ENCODE results near the gene TGFB3.

Gene TGFB3

DNA sequence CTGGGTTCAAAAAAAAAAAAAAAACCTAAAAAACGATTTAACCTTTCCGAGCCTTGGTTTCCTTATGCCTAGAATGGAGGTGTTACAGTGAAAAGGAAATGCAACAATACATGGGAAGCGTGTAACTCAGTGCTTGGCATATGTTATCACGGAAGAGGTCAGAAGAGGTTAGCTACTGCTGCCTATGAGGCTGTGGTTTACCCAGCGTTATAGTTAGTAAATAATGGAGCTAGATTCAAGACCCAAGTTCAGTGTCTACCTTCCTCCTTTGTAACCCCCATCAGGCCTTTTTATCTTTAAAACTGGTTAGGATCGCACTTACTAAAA is 4.6 kb upstream of the TGFB3 start:
- DNase-seq = no peak

DNA sequence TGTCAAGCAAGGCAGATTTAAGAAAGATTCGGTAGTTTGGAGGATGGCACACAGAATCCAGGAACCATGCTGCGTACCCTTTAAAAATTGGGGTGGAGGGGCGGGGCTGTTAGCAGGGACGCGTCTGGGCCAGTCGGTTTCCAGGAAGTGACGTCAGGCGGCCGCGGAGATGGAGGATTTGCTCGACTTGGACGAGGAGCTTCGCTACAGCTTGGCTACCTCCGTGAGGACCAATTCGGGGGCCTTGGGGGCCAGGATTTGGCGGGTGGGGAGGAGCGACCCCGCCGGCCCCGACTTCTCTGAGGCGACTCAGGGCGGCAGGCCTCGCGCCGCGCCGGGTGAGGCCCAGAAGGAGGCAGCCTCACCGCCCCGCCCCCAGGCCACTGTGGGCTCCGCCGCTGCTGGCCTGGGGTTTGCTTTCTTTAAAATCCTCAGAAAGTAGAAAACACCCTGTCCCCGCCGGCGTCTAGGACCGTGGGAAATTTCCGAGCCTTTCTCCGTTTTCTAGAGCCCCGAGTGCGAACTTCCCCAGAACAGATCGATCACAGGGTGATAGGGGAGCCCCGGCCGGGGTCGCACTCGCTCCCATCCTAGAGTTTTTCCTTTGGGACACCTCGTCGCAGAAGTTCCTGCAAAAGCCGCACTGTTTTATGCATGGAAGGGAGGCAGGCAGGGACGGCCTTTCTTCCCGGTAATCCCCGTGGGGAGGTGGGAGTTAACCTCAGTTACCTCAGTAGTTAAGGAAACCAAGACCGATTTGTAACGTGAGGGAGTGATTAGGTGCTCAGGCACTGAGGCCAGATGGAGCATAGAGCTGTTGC is 4.0 kb upstream of the TGFB3 start, which contains the start of gene IFT43:
TSS of gene IFT43 (plus strand) at position 146 of the 821 bp plus-strand sequence. CDS start at position 170, 24 bp downstream.
- DNase-seq = peak; percentile 58

DNA sequence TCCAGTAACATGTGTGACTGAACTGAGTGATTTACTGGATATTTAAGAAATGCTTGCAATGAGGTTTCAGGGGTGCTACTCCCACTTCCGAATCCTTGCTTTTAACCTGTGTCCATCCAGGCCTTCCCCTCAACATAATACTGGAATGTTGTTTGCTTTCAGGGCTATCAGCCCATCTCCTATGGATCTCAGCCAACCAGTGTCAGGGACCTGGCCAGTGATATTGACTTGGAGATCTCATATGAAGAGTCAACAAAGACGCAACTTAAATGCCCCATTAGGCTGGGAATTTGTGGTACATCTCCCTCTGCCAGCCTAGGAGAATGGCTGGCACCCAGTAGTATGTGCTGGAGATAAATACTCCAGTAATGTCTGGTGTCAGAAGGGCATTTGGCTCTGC is 2.9 kb upstream of the TGFB3 start:
- DNase-seq = no peak

DNA sequence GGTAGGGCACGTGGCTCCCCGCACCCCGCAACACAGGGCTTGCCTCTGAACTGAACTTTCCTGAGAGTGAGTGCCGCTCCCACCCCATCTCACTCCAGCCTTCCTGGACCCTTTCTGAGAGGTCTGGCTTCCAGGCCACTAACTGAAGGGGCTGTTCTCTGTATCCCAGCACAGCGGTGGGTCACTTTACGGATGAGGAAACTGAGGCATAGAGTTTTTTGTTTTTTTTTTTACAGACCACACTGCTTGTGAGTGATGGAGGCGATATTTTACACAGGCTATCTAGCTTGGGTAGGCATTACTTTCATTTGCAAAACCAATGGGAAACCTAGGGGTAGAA is 1.2 kb upstream of the TGFB3 start:
- DNase-seq = no peak

DNA sequence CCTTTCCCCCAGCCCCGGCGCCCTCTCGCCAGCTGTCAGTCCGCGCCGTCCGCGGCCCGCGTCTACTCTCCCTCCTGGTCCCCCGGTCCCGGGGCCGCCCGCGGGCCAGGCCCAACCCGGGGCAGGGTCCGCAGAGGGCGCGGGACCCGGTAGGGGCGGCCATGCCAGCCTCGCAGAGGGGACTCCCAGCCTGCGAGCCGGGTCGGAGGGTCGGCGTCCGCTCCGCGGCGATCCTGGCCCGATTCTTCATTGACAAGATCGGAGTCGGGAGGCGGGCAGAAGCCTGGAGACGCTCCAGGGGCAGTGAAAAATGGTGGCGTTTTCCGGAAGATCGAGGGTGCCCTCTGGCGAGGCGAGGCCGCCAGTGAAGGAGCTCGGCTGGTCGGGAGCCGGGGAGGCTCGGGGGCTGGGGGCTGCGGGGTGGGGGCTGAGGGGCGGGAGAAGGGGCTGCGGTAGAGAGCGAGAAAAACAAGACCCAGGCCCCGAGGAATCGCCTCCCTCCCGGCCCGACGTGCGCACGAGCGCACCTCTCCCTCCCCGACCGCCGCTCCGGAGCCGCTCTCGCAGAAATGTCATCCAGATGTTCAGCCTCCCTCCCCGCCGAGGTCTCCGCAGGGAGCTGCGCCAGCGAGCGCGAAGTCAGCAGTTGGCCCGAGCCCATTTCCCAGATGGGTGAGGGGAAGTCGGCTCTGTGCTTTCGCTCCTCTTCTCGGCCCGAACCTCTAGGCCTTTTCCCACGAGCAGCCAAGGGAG is 647 bp upstream of the TGFB3 start:
- DNase-seq = peak; percentile 23

DNA sequence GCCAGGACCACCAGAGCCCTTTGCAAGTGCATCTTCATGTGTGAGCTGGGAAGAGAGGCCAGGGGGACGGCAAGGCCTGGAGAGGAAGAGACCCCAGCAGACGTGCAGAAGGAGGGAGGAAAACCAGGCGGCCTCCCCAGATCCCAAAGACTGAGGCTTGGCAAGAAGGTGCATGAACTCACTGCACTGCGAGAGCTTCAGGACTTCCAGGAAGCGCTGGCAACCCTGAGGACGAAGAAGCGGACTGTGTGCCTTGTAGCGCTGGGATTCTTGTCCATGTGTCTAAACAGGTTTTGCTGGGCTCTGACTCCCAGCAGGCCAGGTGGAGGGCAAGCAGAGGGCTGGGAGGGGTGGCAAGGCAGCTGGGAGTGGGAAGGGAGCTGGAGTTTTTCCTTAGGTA is 939 bp downstream of the TGFB3 start:
- no peak for DNase-seq

DNA sequence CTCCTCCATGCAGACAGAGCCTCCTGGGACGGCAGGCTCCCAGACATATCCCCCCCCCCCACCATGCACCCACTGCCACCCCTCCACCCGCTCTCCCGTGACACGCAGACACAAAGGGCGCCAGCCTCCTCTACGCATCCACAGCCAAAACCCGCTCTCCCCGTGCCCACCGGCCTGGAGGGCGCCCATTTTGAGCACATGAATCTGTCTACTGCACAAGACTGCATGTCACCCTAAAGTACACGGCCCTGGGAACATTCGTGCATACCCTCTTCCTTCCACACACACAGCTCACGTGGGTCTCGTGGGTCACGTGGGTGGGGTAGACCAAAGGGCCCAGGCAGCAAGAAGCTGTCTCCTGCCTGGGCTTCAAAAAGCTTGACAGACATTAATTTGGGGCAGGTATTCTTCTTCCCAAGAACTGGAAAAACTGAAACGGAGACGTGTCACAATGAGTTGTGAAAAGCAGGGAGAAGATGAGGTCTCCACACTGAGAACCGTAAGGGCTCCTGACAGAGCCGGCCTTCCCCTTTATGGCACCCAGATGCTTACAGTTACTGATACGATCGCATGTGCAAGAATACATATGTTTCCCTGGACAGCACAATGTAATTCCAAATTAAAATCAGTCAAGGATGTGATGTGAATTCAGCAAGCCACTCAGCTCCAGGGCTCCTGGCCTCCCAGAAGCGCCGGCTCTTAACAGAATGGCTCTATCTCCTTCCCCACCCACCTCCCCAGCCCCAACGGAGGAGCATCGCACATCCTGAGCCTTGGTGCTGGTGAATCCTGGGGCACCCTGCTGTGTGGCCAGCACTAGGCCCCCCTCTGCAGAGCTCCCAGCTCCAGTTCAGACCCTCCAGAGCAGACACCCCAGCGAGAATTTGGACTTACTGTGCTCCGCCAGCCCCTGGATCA is 1.9 kb downstream of the TGFB3 start:
- no peak for DNase-seq

DNA sequence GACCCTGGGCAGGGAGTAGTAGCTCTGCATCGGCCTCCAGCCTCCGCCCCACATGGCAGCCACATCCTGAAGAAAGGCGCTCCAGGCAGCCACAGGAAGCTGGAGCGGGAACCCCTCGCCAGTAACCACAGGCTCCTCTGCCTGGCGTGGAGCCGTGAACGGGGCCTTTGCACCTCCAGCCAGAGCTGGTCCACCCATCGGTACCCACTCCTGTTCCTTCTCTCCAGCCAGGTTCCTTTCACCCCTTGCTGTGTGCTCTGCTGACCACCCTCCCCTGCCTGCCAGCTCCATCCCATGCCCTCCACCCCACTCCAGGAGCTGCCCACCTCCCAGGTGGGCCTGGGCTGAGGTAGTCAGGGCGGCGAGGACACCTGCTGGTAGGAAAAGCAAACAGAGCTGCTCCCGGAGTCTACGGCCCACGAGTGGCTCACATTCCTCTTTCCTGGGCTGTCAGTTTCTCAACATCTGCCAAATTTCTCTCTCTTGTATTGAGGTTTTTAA is 2.7 kb downstream of the TGFB3 start:
- no peak for DNase-seq

DNA sequence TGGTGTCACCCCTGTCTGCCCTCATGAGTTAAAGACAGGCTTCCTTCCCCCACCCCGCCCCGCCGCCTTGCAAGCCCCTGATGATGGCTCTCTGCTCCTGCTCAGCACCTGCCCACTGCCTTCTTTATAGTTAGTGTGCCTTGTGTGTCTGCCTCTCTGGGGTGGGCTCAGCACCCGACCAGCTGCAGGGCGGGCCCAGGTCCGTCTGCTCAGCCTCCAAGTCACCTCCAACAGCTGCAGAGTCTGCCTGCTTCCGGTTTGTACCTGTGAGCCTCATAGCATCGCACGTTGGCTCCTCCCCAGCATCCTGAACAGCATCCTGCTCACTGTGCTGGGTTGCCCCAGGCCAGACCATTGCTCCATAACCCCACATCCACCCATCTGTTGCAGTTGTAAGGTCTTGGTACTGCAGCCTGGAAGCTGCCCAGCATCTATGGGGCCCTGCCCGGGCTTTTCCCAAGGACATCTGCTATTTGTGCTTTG is 3.5 kb downstream of the TGFB3 start:
- DNase-seq = no peak

DNA sequence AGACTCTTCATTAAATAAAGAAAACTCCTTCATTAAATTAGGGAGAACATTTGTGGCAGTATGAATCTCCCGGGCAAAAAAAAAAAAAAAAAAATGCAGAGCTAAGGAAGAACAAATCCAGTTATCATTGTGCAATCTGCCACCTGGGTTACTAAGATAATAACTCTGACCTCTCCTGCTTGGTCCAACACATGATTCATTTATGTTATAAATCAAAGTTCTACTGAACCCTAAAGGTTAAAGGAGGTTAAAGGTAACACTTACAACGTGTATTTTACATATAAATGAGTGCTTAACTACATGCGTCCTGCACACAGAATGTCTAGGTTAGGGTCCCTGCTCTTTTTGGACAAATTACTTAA is 4.2 kb downstream of the TGFB3 start:
- DNase-seq = no peak

DNA sequence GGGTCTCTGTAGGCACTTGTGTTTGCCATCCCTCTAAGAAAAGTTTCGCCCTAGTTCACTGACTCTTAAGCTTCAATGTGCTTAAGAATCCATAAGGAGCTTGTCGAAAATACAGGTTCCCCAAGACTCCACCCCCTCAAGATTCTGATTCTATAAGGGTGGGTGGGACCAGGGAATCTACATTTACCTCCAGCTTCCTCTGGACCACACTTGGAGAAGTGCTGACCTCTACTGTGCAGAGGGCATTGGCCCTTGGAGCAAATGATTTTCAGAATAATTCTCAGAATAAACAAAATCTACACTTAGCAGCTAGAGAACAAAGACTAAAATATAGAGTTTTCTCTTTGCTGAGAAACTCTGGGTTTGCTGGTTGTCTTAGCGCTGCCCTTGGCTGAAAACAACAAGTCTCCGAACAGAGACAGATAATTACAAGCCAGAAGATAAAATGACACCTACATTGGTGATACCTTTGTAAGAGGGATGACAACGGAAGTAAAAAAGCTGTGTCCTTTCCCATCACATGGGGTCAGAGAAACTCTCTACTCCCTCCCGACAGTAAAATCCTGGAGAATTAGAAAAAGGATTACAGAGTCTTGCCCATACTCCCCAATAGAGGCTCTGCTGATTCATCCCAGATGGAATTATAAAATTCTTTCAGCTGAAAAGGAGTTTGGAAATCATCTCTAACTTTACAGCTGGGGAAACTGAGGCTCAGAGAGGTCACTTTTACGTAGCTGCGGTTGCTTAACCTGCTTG is 4.8 kb downstream of the TGFB3 start:
- no peak for DNase-seq

DNA sequence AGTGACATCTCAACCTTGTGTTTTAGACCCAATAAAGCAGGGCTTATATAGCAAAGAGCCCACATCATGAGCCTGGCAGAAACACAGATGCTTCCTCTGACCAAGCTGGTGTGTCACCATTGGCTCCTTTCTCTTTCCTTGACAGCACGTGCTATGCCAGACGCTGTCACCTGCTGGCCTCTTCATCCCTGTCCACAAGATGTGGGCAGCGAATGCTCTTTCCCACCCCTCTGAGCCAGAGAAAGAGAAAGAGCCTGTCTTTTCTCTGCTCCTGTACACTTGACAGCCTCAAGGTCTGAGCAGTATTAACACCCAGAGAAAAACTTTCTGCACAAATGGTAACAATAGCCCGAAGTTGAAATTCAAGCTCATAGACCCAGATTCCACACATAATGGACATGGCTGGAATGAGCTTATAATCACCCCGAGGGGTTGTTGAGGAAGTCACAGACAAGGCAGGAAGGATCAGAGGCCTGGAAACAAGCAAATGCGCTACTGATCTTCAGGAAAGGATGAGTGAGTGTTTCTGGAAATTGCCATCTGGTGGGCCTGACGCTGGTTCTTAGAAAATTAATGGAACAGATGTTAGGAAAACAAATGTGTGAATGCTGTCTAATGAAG is 8.9 kb downstream of the TGFB3 start:
- DNase-seq = no peak

DNA sequence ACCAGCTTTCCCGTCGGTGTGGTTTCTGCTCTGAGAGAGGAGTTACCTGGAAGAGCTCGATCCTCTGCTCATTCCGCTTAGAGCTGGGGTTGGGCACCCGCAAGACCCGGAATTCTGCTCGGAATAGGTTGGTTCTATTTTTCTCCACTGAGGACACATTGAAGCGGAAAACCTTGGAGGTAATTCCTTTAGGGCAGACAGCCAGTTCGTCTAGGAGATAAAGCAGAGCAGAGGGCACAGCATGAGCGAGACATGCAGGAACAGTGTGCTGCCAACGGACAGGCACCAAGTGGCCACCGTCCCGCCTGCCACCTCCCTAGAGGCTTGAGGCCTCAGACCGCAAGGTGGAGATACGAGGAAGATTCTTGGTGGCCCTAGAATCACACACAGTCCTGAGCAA is 10.3 kb downstream of the TGFB3 start:
- no peak for DNase-seq

DNA sequence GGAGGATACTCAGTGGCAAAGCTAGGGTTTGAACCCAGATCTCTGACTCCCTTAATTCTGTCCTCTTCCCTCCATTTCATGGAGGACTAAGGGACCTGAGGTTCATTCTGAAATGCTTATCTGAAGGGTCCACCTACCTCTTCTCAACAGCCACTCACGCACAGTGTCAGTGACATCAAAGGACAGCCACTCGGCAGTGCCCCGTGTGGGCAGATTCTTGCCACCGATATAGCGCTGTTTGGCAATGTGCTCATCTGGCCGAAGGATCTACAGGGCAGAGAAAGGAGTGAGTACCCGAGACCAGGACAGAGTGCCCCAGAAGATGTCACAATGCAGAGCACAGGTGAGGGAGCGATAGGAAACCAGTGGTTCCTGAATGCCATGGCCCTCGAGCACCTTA is 10.8 kb downstream of the TGFB3 start:
- DNase-seq = no peak

DNA sequence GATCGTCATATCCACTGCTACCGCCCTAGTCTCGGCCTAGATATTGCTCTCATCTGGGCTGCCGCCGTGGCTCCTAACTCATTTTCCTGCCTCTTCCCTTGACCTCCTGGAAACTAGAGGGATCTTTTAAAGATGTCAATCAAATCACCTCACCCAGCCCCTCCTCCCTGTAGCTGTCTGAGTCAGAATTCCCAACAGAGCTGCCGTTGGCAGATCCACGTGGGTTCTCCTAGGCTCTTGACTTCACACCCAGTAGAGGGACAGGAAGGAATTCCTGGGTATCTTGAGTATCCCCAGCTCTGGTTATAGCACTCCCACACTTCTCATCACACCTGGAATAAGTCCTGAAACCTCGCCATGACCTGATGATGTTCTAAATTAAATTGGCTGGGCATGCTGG is 11.9 kb downstream of the TGFB3 start:
- DNase-seq = no peak

DNA sequence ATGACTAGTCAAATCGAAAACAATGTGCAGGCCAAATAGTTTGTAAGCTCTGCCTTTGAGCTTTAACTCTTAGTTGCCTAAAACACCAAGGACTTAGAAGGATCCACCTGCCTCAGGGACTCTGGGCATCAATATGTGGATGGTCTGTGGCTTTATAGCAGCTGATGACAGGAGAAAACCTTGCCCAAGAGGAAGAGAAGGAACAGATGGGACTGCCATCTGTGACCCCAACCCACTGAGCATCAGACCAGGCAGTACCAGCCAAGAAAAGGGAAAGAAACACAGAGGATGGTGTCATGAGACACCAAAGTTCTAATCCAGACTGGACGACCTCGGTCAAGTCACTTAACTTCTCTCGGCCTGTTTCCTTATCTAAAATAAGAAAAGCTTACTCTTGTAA is 12.7 kb downstream of the TGFB3 start:
- no peak for DNase-seq

DNA sequence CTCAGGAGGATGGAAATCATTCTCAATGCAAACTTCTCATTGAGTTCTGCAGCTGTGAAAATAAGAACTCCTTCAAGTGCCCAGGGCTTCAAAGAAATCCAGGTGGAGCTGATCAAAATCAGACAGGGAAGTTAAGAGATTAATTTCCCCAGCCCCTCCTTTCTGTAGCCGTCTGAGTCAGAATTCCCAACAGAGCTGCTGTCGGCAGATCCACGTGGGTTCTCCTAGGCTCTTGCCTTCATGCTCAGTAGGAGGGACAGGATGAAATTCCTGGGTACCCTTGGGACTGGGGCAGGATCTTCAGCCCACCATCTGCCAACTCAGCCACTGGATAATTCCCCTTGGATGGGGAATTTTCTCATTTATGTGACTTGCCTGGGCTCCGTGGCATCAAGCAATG is 13.3 kb downstream of the TGFB3 start:
- DNase-seq = no peak

DNA sequence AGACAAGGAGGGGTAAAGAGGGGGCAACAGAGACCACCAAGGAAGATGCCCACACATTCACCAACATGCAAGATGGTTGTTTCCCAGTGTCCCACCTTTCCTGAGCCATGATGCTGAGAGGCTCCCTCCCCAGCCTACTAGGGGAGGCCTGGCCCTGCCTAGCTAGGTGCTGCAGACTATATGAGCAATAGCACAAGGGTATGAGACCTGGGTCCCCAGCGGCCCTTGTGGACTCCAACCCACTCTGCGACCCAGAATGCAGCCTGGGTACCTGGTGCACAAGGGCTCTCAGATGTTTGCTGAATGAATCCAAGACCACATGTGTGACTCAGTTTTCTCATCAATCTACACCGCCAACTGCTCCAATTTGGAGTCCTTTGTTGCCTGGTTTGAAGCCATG is 13.9 kb downstream of the TGFB3 start:
- no peak for DNase-seq

DNA sequence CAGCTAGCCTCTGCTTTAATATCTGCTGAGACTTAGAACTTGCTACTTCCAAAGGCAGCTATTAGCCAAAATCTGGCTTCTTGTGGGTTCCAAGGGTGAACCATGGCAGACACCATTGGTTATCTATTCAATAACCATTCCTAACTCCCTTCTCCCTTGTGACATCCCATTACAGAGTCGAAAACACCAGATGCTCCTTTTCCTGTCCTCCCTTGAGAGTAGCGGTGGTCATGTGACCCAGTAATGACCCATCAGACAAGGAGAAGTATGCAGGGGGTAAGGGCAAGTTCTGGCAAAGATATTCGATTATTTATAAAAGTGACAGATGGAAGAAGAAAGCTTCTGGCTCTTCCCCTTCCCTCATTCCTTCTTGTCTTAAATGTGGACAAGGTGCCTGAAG is 20.1 kb downstream of the TGFB3 start:
- no peak for DNase-seq

DNA sequence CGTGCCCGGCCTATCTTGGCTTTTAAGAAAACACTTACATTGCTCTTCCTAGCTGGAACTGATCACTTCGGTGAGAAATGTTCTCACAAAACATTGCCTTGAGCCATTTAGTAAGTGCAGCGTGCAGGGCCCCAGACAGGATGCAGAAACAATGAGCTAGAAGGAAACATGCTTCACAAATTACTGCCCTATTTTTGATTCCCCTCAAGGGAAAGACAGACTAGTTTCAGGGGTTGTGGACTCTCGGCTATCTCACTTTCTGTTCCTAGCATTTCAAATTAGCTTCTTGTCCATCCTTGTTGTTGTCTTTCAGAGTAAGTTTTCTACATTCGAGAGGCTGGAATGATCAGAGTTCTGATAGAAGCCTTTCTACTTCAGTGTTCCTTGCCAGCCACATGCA is 21.6 kb downstream of the TGFB3 start:
- DNase-seq = no peak

DNA sequence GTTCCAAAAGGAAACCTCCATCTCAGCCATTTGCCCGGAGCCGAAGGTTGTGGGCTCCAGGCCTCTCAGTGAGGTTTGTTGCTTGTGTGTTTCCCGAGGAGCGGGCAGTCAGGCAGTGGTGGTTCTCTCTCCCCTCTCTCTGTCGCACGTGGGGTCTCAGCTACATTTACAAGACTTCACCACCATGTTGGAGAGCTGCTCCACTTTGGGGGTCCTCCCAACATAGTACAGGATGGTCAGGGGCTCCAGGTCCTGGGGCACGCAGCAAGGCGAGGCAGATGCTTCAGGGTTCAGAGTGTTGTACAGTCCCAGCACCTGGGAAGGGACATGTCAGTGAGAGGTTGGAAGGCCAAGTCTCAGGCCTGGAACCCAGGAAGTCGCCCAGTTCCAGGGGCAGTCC is 22.8 kb downstream of the TGFB3 start:
- no peak for DNase-seq

DNA sequence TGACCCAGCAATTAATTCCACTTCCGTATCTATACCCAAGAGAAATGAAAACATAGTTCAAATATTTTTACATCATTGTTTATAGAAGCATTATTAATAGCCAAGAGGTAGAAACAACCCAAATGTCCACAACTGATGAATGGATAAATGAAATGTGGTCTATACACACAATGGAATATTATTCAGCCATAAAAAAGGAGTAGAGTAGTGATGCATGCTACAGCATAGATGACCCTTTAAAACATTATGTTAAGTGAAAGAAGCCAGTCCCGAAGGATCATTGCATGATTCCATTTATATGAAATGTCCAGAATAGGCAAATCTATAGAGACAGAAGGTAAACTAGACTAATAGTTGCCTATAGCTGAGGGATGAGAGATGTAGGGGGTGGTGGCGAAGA is 29.3 kb downstream of the TGFB3 start:
- no peak for DNase-seq
